CD4-positive, alpha-beta T cell treated with Interleukin-21 for 1 hour (primary cell): Measurements from ENCODE around the gene HDAC8.

Source experiments
- DNase-seq: peaks from one replicate; pipeline ENCODE4 v3.0.0-alpha.2; 2020

Gene HDAC8

DNA sequence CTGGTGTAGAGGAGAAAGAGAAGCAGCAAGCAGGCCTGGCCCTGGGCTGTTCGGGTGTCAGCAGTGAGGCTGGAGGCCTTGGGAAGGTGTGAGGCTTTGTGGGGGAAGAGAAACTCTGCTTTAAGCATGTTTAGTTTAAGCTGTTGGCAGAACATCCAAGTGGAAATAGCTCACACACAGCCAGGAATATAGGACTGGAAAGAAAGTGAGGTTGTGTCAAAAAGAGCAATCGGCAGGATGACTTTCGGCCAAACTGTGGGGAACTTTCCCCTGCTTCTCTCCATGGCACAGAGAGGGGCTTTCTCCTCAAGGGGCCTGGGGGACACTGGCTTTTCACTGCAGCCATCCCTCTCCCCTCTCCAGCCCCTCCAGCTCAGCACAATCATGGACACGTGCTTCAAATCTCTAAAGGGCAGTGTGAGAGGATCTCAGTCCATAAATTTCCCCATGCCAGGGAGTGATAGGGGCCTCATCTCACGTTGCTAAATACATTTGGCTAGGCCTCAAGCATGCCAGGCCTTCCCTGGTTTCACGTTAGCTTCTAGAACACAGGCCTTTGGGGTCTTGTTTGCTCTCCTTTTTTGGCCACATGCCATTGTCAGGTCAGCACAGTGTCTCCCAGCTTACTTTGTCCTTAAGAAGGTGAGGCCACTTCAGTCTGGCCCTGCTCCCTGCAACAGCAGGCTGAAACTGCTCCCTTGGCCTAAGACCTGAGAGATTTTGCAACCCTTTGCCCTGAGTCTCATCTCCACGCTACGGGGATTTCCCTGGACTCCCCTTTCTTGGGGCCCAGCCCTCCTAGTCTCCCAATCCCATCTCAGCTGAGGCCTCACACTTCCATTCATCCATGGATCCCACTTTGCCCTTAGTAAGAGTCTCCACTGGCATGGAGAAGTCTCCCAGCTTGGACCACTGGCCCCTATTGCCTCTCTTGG lies 258.7 kb downstream of the HDAC8 start:
- no peak for DNase-seq

- DNase-seq, result no peak
Measured at GRCh38 chrX:72312311-72312940, 260.2 kb downstream of the HDAC8 start.

- no peak for DNase-seq
Measured at GRCh38 chrX:72309297-72310071, 263.2 kb downstream of the HDAC8 start.

DNA sequence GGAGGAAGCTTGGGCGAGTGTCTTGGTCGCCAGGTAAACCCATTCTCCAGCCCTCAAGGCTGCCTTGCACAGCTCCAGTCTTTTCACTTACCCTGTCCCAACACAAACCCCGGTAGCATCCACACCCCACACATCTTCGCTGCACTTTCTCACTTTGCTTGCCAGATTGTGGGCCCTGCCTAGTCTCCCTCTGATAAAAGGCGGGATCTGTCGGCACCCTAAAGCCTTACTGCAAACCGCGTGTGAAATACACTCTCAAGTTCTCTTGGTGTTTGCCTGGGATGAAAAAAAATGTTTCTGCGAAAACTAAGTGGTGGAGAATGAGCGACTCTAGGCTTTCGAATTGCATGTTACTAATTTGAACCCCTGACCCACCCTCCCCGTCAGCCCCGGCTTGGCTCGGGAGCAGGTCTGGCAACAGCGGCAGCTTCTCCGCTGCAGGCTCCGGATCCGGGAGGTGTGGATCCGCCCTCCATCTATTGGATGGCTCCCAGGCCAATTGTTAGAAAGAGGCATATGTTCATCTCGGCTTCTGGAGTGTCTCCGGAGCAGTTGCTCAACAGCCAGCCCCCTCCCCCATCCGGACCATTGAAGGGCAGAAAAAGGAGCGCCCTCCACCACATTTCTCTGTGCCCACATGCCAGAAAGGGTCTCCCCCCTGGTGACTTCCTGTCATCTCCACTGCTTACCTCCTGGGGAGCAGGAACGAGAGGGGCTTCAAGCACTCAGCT lies 263.9 kb downstream of the HDAC8 start:
- DNase-seq, result peak; percentile 31

DNA sequence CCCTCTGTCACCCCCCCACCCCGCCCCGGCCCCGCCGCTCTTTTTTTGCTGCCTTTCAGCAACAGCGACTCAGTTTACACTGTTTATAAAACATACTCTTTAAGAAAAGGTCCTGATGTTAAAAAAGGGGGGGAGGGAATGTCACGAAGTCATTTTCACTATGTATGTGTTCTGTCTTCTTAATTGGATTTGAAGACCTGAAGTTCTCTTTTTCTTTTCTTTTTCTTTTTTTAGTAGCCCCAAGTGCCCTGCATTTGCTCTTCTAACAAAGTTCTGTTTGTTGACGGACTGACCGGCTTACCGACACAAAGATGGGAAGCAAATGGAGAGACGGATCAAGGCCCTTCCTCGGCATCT lies 264.5 kb downstream of the HDAC8 start:
- no peak for DNase-seq

- DNase-seq, result no peak
Measured at GRCh38 chrX:72307646-72308051, 265.0 kb downstream of the HDAC8 start.

GRCh38 chrX:72306851-72307645 lies 265.6 kb downstream of the HDAC8 start:
- peak; percentile 22 for DNase-seq

- no peak for DNase-seq
Measured at GRCh38 chrX:72306085-72306801, 266.4 kb downstream of the HDAC8 start.

DNA sequence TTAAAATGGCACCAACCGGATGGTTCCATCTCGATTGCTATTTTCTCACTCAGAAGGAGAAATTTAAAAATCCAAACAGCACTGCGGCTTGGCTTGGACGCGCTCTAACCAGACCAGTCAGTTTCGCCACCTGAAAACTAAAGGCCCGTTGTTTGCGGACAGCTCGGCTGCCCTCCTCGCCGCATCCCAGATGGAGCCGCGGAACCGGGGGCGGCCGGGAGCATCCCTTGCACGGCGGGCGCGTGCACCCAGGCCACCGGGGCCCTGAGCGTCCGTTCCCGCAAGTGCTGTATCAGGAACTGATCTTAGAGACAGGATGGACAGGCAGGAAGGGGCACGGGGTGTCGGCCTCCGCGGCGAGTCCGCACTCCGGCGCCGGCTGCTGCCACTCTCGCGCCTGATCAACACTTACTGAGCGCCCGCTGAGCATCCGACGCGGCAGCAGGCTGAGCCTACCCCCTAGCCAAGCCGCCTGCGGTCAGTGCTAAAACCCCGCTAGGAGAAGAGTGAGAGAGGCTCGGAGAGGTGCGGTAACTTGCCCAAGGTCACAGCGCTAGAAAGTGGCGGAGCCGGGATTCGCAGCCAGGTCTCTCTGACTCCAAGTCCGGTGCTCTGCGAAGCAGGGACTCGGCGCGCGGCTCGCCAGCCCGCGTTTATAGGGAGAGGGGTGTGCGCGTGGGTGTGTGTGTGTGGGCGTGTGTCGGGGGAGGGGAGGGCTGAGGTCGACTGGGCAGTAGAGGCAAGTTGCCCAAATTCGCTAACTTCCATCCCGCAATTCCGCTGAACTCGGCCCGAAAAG lies 267.2 kb downstream of the HDAC8 start, which contains the start of gene CITED1:
TSS of gene CITED1 (minus strand) at position 629 of the 799 bp plus-strand sequence. CDS start 3,045 bp downstream, outside the sequence.
- DNase-seq, result peak; percentile 12

GRCh38 chrX:72304877-72305276 lies 267.8 kb downstream of the HDAC8 start:
- no peak for DNase-seq

DNA sequence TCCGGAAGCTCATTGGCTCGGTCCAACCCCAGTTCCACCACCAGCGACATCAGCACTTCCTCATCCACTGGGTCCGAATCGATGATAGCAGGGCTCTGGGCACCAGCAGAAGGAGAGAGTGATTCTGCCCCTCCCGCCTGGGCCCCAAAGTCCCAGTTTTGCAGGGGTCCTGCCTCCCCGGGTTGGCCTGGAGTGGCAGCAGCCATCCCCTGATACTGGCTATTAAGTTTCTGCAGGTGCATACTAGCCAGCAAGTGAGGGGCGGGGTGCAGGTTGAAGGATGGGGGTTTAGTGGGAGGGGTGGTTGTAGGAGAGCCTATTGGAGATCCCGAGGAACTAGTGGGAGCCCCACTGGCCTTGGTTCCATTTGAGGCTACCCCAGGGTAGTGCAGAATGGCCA lies 270.9 kb downstream of the HDAC8 start:
- no peak for DNase-seq

DNA sequence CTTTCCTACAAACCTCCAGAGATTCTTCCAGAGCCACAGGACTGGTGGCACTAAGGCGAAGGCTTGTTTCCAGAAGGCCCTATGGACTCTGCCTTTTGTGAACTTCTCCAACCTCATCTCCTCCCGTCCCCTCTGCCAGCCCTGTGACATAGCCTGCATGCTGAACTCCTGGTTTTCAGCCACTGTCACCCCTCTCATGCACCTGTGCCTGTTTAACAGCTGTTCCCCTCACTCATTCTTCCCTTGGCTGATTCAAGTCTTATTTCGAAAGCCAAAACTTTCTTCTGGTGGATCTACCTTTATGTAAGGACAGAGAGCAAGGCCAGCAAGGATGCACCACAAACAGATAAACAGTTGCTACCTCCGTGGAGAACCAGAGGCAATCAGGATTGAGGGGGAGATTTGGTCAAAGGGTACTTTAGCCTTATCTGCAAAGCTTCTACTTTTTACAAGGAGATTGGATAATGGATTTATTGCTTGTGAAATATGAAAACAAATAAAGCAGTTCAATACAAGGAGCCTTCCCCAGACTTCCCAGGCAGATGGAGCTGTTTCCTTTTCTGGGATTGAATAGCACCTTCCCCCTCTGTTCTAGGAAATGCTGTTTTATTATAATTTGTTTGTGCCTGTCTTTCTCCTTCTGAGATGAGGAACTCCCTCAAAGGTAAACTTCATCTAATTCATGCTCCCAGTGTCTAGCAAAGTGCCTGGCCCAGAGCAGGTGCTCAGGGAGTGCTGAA lies 272.6 kb downstream of the HDAC8 start:
- no peak for DNase-seq

- DNase-seq, result no peak
Measured at GRCh38 chrX:72297953-72298730, 274.5 kb downstream of the HDAC8 start.

- DNase-seq, result no peak
Measured at GRCh38 chrX:72296991-72297390, 275.7 kb downstream of the HDAC8 start.

- no peak for DNase-seq
Measured at GRCh38 chrX:72295745-72296144, 276.9 kb downstream of the HDAC8 start.

- no peak for DNase-seq
Measured at GRCh38 chrX:72294497-72294896, 278.1 kb downstream of the HDAC8 start.

GRCh38 chrX:72282302-72282701 lies 290.3 kb downstream of the HDAC8 start:
- DNase-seq, result no peak

DNA sequence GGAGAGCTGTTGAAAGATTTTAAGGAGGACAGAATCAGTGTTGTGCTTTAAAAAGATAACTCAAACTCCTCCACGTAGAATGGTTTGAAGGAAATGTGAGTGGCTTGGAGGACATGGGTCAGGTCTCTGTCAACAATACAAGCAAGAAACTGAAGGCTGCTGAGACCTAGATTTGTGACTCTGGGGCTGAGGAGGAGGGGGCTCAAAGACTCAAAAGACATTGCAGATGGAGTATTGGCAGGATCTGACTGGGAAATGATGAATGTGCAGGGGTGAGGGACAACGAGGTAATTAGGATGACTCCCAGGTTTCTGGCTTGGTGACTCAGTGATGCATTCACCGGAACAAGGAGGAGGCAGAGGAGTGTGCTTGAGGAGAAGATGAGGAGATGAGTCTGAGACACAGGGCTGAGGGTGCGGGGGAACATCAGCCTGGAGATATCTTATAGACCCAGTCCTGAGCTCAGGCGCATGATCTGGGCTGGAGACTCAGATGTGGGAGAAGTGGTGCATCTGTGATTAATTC lies 292.3 kb downstream of the HDAC8 start:
- no peak for DNase-seq
